OCI-LY3 (cell line): ENCODE measurements around the gene TIAM2.
"Not testable (repeated sequence)": the region's sequence is repeated elsewhere in the genome, so short reads cannot be mapped to it uniquely, and the experiment has no call there.

Source experiments
- H2AFZ ChIP-seq: fragments of 200-600, 300-600 bp; shearing (Covaris generic); 2 replicates; pipeline ENCODE4 v1.6.0; 2014; ENCODE audit warnings: antibody characterized with exemption, low read depth, low read length
- H3K27ac ChIP-seq: fragments of 200-600, 300-600 bp; sonication (generic); 2 replicates; pipeline ENCODE4 v1.5.1; 2014; ENCODE audit warnings: mild to moderate bottlenecking, low read length, moderate library complexity, mixed read lengths
- H3K27me3 ChIP-seq: fragments of 200-600, 300-600 bp; sonication (generic); 2 replicates; pipeline ENCODE4 v1.6.1; 2014; ENCODE audit warnings: low read depth, low read length, mixed read lengths
- H3K36me3 ChIP-seq: fragments of 200-600, 300-600 bp; sonication (generic); replicated peaks from 2 replicates; pipeline ENCODE3; 2014; ENCODE audit warnings: low read depth, low read length, mixed read lengths
- H3K4me1 ChIP-seq: fragments of 300-600, 200-600 bp; sonication (generic); 2 replicates; pipeline ENCODE4 v1.6.1; 2014; ENCODE audit warnings: low read length, mixed read lengths
- H3K4me2 ChIP-seq: fragments of 200-600, 300-600 bp; sonication (generic); 2 replicates; pipeline ENCODE4 v1.6.1; 2014; ENCODE audit warnings: low read length, mixed read lengths
- H3K4me3 ChIP-seq: fragments of 300-600, 200-600 bp; sonication (generic); 2 replicates; pipeline ENCODE4 v1.5.1; 2014; ENCODE audit warnings: antibody characterized with exemption, mild to moderate bottlenecking, low read length, moderate library complexity
- H3K79me2 ChIP-seq: fragments of 300-600, 200-600 bp; shearing (Covaris generic); 2 replicates; pipeline ENCODE4 v1.6.1; 2014; ENCODE audit warnings: mild to moderate bottlenecking, low read length, mixed read lengths
- H3K9ac ChIP-seq: fragments of 300-600, 200-600 bp; shearing (Covaris generic); 2 replicates; pipeline ENCODE4 v1.6.0; 2014; ENCODE audit warnings: mild to moderate bottlenecking, low read length, moderate library complexity
- H3K9me3 ChIP-seq: fragments of 200-600, 300-600 bp; shearing (Covaris generic); 2 replicates; pipeline ENCODE4 v1.6.1; 2014; ENCODE audit warnings: low read length, mixed read lengths; ENCODE audit not compliant: insufficient read depth
- H4K20me1 ChIP-seq: fragments of 200-600, 300-600 bp; sonication (generic); 2 replicates; pipeline ENCODE4 v1.6.1; 2016; ENCODE audit warnings: low read length, mixed read lengths; ENCODE audit not compliant: insufficient read depth
- CTCF ChIP-seq: fragments of 200-600, 300-600 bp; sonication (generic); IDR thresholded peaks from 2 replicates; pipeline ENCODE4 v1.5.1; 2014; ENCODE audit warnings: antibody characterized with exemption, low read length, low read depth
- EZH2phosphoT487 ChIP-seq: fragments of 200-600 bp; shearing (Covaris generic); IDR thresholded peaks from 2 replicates; pipeline ENCODE4 v1.6.1; 2018; ENCODE audit warnings: antibody characterized with exemption, mixed run types, low read depth

Gene TIAM2

GRCh38 chr6:154960854-154961530 lies 34.1 kb upstream of the TIAM2 start:
- Histone ChIP-seq H3K27me3 (no peaks in the 10 kb centered on the region), H3K4me2 (no peak overlapping the region)

GRCh38 chr6:154962753-154963152 lies 32.4 kb upstream of the TIAM2 start:
- TF ChIP-seq CTCF, result no peak
- TF ChIP-seq EZH2phosphoT487, result no peak
- no peaks in the 10 kb centered on the region for H3K79me2 ChIP-seq
- no peak overlapping the region for H3K27ac ChIP-seq
- no peaks in the 10 kb centered on the region for H3K4me1 ChIP-seq
- H2AFZ ChIP-seq, result no peak overlapping the region
- H3K9me3 ChIP-seq, result no peaks in the 10 kb centered on the region
- no peaks in the 10 kb centered on the region for H3K36me3 ChIP-seq
- no peak overlapping the region for H3K4me2 ChIP-seq
- no peak overlapping the region for H3K4me3 ChIP-seq
- no peaks in the 10 kb centered on the region for H3K27me3 ChIP-seq
- H3K9ac ChIP-seq, result no peak overlapping the region
- H4K20me1 ChIP-seq, result no peaks in the 10 kb centered on the region

More at GRCh38 chr6:154960854-154961530, 34.1 kb upstream of the TIAM2 start:
- no peaks in the 10 kb centered on the region for H3K79me2 ChIP-seq
- no peaks in the 10 kb centered on the region for H3K36me3 ChIP-seq
- TF ChIP-seq EZH2phosphoT487, result no peak
- no peak for TF ChIP-seq CTCF
- no peak overlapping the region for H3K9ac ChIP-seq
- no peak overlapping the region for H2AFZ ChIP-seq
- H3K9me3 ChIP-seq, result no peaks in the 10 kb centered on the region
- no peaks in the 10 kb centered on the region for H4K20me1 ChIP-seq
- H3K4me3 ChIP-seq, result no peak overlapping the region
- H3K27ac ChIP-seq, result no peak overlapping the region
- H3K4me1 ChIP-seq, result no peaks in the 10 kb centered on the region

GRCh38 chr6:154966065-154966770 lies 28.9 kb upstream of the TIAM2 start:
- H3K9me3 ChIP-seq, H3K9ac ChIP-seq, H4K20me1 ChIP-seq, H2AFZ ChIP-seq, H3K4me3 ChIP-seq, H3K27ac ChIP-seq, H3K4me1 ChIP-seq, H3K36me3 ChIP-seq, H3K27me3 ChIP-seq, H3K79me2 ChIP-seq, H3K4me2 ChIP-seq: not testable (repeated sequence)

GRCh38 chr6:154969796-154970195 lies 25.3 kb upstream of the TIAM2 start:
- Histone ChIP-seq H4K20me1 (no peaks in the 10 kb centered on the region), H3K4me1 (no peaks in the 10 kb centered on the region), H3K4me3 (no peak overlapping the region), H2AFZ (no peak overlapping the region), H3K27me3 (no peaks in the 10 kb centered on the region), H3K9me3 (no peaks in the 10 kb centered on the region), H3K36me3 (no peaks in the 10 kb centered on the region), H3K79me2 (no peaks in the 10 kb centered on the region), H3K4me2 (no peak overlapping the region), H3K9ac (no peak overlapping the region), H3K27ac (no peak overlapping the region)
- TF ChIP-seq CTCF, result no peak
- no peak for TF ChIP-seq EZH2phosphoT487
